ENCODE results near the gene BMPR1B.

DNA sequence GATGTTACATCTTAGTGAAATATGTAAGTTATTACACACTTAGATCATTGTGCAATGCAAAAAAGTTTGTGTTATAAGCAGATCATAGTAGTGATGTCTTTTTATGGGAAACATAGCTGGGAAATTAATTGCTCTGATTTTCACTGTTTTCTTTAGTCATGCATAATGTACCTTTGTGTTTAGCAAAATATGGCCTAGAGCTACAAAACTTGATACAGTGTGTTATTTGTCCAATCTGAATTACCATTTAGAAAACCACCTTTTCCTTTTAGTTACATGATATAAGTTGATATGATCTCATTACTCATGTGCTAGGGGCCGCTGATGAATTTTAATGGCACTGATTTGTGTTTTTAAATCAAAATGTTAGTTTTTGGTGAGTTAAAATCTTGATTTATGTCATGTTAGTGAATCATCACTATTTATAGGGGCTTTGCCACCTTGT lies 2.0 kb downstream of the BMPR1B start:
- TF ChIP-seq, protein P1, sequence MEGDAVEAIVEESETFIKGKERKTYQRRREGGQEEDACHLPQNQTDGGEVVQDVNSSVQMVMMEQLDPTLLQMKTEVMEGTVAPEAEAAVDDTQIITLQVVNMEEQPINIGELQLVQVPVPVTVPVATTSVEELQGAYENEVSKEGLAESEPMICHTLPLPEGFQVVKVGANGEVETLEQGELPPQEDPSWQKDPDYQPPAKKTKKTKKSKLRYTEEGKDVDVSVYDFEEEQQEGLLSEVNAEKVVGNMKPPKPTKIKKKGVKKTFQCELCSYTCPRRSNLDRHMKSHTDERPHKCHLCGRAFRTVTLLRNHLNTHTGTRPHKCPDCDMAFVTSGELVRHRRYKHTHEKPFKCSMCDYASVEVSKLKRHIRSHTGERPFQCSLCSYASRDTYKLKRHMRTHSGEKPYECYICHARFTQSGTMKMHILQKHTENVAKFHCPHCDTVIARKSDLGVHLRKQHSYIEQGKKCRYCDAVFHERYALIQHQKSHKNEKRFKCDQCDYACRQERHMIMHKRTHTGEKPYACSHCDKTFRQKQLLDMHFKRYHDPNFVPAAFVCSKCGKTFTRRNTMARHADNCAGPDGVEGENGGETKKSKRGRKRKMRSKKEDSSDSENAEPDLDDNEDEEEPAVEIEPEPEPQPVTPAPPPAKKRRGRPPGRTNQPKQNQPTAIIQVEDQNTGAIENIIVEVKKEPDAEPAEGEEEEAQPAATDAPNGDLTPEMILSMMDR (IDR thresholded peaks at IDR 0.05; ENCODE audit: low read depth, low read length, poor library complexity, severe bottlenecking): no peak
- TF ChIP-seq EZH2phosphoT487 (IDR thresholded peaks at IDR 0.05; ENCODE audit: borderline replicate concordance, low read length): no peak

Data from DOHH2 (cell line).